Panc1 (cell line): ENCODE data around the gene TMEM258. TPM values are rescaled to one million over a fixed set of nuclear protein-coding genes. Genes with fewer than 3 reads are reported as not detected.

Experiments
- ATAC-seq: fragments of 200-7000 bp; cut with Tn5 transposase; 2 replicates; pipeline ENCODE4 v1.9.1; 2020; ENCODE audit warnings: mild to moderate bottlenecking, moderate library complexity
- BruUV-seq: library from RNA; stranded (reverse); fragments of 400-500 nt; replicated peaks from 2 replicates; lab custom pipeline; 2021; lab: Mats Ljungman, UMichigan
- CTCF ChIA-PET: fragments of 300-600 bp; sonication (Branson Sonifier 250); formaldehyde crosslinking; loops from one replicate; lab custom pipeline; 2022; ENCODE audit warnings: antibody characterized with exemption; lab: Charles Lee
- POLR2A ChIA-PET: fragments of 300-600 bp; sonication (Branson Sonifier 250); formaldehyde crosslinking; loops from one replicate; lab custom pipeline; 2022; ENCODE audit warnings: antibody characterized with exemption; lab: Charles Lee
- DNase-seq: peaks from one replicate; pipeline ENCODE4 v3.0.0-alpha.2; 2010; ENCODE audit warnings: low read depth, low spot score
- H3K27ac ChIP-seq: 2 replicates; pipeline ENCODE4 v1.5.1; 2011; ENCODE audit warnings: mild to moderate bottlenecking, low read length, inconsistent platforms
- H3K27me3 ChIP-seq: fragments of 200-500 bp; sonication (Bioruptor generic); 2 replicates; pipeline ENCODE4 v1.6.0; 2014; ENCODE audit warnings: low read length, inconsistent platforms; ENCODE audit not compliant: control insufficient read depth, insufficient read depth
- H3K36me3 ChIP-seq: fragments of 200-500 bp; sonication (Bioruptor generic); 2 replicates; pipeline ENCODE4 v1.5.1; 2014; ENCODE audit warnings: inconsistent platforms, mild to moderate bottlenecking, low read length, moderate library complexity; ENCODE audit not compliant: control insufficient read depth, insufficient read depth
- H3K4me1 ChIP-seq: 2 replicates; pipeline ENCODE4 v1.5.1; 2011; ENCODE audit warnings: inconsistent platforms, mild to moderate bottlenecking, low read length, moderate library complexity; ENCODE audit not compliant: control insufficient read depth, insufficient read depth
- H3K4me3 ChIP-seq, 2 experiments: 2 replicates each; pipeline ENCODE4 v1.5.1; 2011 to 2012; ENCODE audit warnings: low read depth in 2 of 2, low read length in 2 of 2, mild to moderate bottlenecking in 2 of 2, inconsistent platforms in 1 of 2, moderate library complexity in 1 of 2
- H3K9me3 ChIP-seq: fragments of 200-500 bp; sonication (Bioruptor generic); 2 replicates; pipeline ENCODE4 v1.5.1; 2014; ENCODE audit warnings: low read depth, mild to moderate bottlenecking, inconsistent platforms, low read length, moderate library complexity; ENCODE audit not compliant: control insufficient read depth, insufficient read depth
- CTCF ChIP-seq: fragments of 450-650 bp; IDR thresholded peaks from 2 replicates; pipeline ENCODE4 v1.5.1; 2017; ENCODE audit warnings: mild to moderate bottlenecking
- POLR2AphosphoS5 ChIP-seq: IDR thresholded peaks from 2 replicates; pipeline ENCODE4 v1.6.1; 2012; ENCODE audit warnings: mild to moderate bottlenecking, low read depth, low read length, moderate library complexity
- REST ChIP-seq, 2 experiments: IDR thresholded peaks; 2 replicates each; pipeline ENCODE4 v1.6.1; 2011 to 2012; ENCODE audit warnings: low read depth in 2 of 2, control low read depth in 1 of 2, low read length in 1 of 2, mild to moderate bottlenecking in 1 of 2, moderate library complexity in 1 of 2; ENCODE audit not compliant: insufficient read depth in 1 of 2
- SIN3A ChIP-seq: IDR thresholded peaks from 2 replicates; pipeline ENCODE4 v1.6.1; 2012; ENCODE audit warnings: low read depth, mild to moderate bottlenecking, low read length, moderate library complexity, borderline replicate concordance; ENCODE audit not compliant: insufficient read depth
- TCF7L2 ChIP-seq: IDR thresholded peaks from 2 replicates; pipeline ENCODE4 v1.6.1; 2011; ENCODE audit warnings: mild to moderate bottlenecking, low read depth, low read length, inconsistent platforms
- in situ Hi-C: cut with HindIII; loops from 2 replicates; pipeline ENCODE4 v1.10.0; 2016; ENCODE audit warnings: low sequenced_read_pairs, low pct_unique_long_range_greater_than_20kb
- intact Hi-C: fragments of 100-400 bp; cut with micrococcal nuclease; formaldehyde crosslinking; loops from one replicate; pipeline ENCODE4 v1.10.0; 2022; ENCODE audit not compliant: unreplicated experiment
- total RNA-seq: library from RNA; stranded (reverse); gene quantifications from one replicate; pipeline ENCODE4 v1.2.1, GENCODE V29; 2021; ENCODE audit not compliant: unreplicated experiment

Gene TMEM258
- total RNA-seq, 1 experiment from 2014 or later, result 139 TPM

- intact Hi-C loops, result no loop called here
- Histone ChIP-seq H3K36me3 (peaks cover 10% of the 10 kb centered on the region), H3K4me1 (no peaks in the 10 kb centered on the region), H3K27me3 (no peaks in the 10 kb centered on the region), H3K27ac (no peak overlapping the region), H3K9me3 (no peaks in the 10 kb centered on the region), H3K4me3 (no peak overlapping the region)
- in situ Hi-C loops, result no loop called here
- no peak for DNase-seq
- BruUV-seq, result no TSS peak
- ChIA-PET CTCF (no interaction called here), POLR2A (no interaction called here)
- no peak for TF ChIP-seq REST (IDR thresholded peaks at IDR 0.05; ENCODE audit: insufficient read depth in 1 of 2, low read depth in 2 of 2, low read length in 1 of 2)
- no peak for TF ChIP-seq SIN3A
- no peak for TF ChIP-seq TCF7L2
- no peak for TF ChIP-seq CTCF
- TF ChIP-seq POLR2AphosphoS5, result no peak
- ATAC-seq, result no peak
Observed at GRCh38 chr11:61806785-61807184, 14.4 kb upstream of the TMEM258 start.

GRCh38 chr11:61805146-61805545 is 12.7 kb upstream of the TMEM258 start:
- no peak for TF ChIP-seq TCF7L2
- TF ChIP-seq CTCF, result no peak
- no peak for TF ChIP-seq SIN3A
- no peak for TF ChIP-seq POLR2AphosphoS5
- TF ChIP-seq REST (IDR thresholded peaks at IDR 0.05; ENCODE audit: insufficient read depth in 1 of 2, low read depth in 2 of 2, low read length in 1 of 2), result no peak
- no peak overlapping the region for H3K27ac ChIP-seq
- intact Hi-C loops (no loop called here), in situ Hi-C loops (no loop called here)
- ChIA-PET POLR2A (no interaction called here), CTCF (interaction anchor here (1.4 kb wide), 1 partner anchor 8 kb away, joined by 8 read pairs; no protein-coding TSS in a partner anchor)
- no peak overlapping the region for H3K4me3 ChIP-seq
- H3K27me3 ChIP-seq, result no peaks in the 10 kb centered on the region
- ATAC-seq (no peak), DNase-seq (no peak)
- no TSS peak for BruUV-seq
- H3K9me3 ChIP-seq, result no peaks in the 10 kb centered on the region
- H3K4me1 ChIP-seq, result no peaks in the 10 kb centered on the region
- peaks cover 13% of the 10 kb centered on the region for H3K36me3 ChIP-seq
